IMR-90 (cell line): Measurements from ENCODE around the gene HYAL2. TPM values are rescaled to one million over a fixed set of nuclear protein-coding genes. Genes with fewer than 3 reads are reported as not detected.

Source experiments
- ATAC-seq: fragments of 200-7000 bp; cut with Tn5 transposase; 2 replicates; pipeline ENCODE4 v1.9.1; 2020; ENCODE audit warnings: low read depth, mild to moderate bottlenecking, moderate library complexity
- BruUV-seq: library from RNA; stranded (reverse); fragments of 400-500 nt; replicated peaks from 2 replicates; lab custom pipeline; 2021; lab: Mats Ljungman, UMichigan
- CTCF ChIA-PET: fragments of 300-600 bp; formaldehyde crosslinking; extraction: SDS; loops from one replicate; lab custom pipeline; 2021; ENCODE audit warnings: antibody characterized with exemption; lab: Yijun Ruan, JAX
- POLR2A ChIA-PET: fragments of 300-600 bp; sonication (Branson Sonifier 250); formaldehyde crosslinking; loops from one replicate; lab custom pipeline; 2022; ENCODE audit warnings: antibody characterized with exemption; ENCODE audit not compliant: unreplicated experiment; lab: Charles Lee
- DNase-seq: peaks from one replicate; pipeline ENCODE4 v3.0.0; 2013
- H2AFZ ChIP-seq: replicated peaks from 2 replicates; pipeline ENCODE3; 2013; ENCODE audit warnings: low read length, mild to moderate bottlenecking; ENCODE audit not compliant: poor library complexity
- H2AK5ac ChIP-seq: 2 replicates; pipeline ENCODE4 v1.6.1; 2013; ENCODE audit warnings: low read depth, low read length, inconsistent platforms
- H2AK9ac ChIP-seq: replicated peaks from 2 replicates; pipeline ENCODE3; 2013; ENCODE audit warnings: mild to moderate bottlenecking, low read depth, low read length, moderate library complexity; ENCODE audit not compliant: poor library complexity
- H2BK120ac ChIP-seq: 2 replicates; pipeline ENCODE4 v1.6.1; 2013; ENCODE audit warnings: low read depth, low read length, inconsistent platforms
- H2BK15ac ChIP-seq: 3 replicates; pipeline ENCODE4 v1.6.1; 2013; ENCODE audit warnings: low read depth, low read length, inconsistent platforms
- H2BK20ac ChIP-seq: 2 replicates; pipeline ENCODE4 v1.6.1; 2013; ENCODE audit warnings: low read depth, mild to moderate bottlenecking, inconsistent platforms, low read length, moderate library complexity
- H2BK5ac ChIP-seq: 2 replicates; pipeline ENCODE4 v1.6.1; 2013; ENCODE audit warnings: mild to moderate bottlenecking, low read depth, low read length, inconsistent platforms; ENCODE audit not compliant: poor library complexity, severe bottlenecking
- H3K14ac ChIP-seq: replicated peaks from 2 replicates; pipeline ENCODE4 v1.6.1; 2013; ENCODE audit warnings: low read depth, low read length, inconsistent platforms
- H3K18ac ChIP-seq: 2 replicates; pipeline ENCODE4 v1.6.1; 2013; ENCODE audit warnings: low read depth, low read length, control low read depth
- H3K23ac ChIP-seq: 2 replicates; pipeline ENCODE4 v1.6.1; 2013; ENCODE audit warnings: low read depth, low read length, inconsistent platforms
- H3K27ac ChIP-seq: 2 replicates; pipeline ENCODE4 v1.5.1; 2013; ENCODE audit warnings: mild to moderate bottlenecking, control low read depth, low read length; ENCODE audit not compliant: insufficient read depth
- H3K27me3 ChIP-seq: 2 replicates; pipeline ENCODE4 v1.6.1; 2013; ENCODE audit warnings: low read length; ENCODE audit not compliant: control insufficient read depth, insufficient read depth
- H3K36me3 ChIP-seq: 2 replicates; pipeline ENCODE4 v1.6.1; 2013; ENCODE audit warnings: low read length, mixed read lengths; ENCODE audit not compliant: control insufficient read depth, insufficient read depth
- H3K4ac ChIP-seq: 2 replicates; pipeline ENCODE4 v1.6.1; 2013; ENCODE audit warnings: low read depth, low read length, inconsistent platforms
- H3K4me1 ChIP-seq: 2 replicates; pipeline ENCODE4 v1.6.1; 2013; ENCODE audit warnings: low read length, mixed read lengths; ENCODE audit not compliant: control insufficient read depth, insufficient read depth
- H3K4me2 ChIP-seq: 2 replicates; pipeline ENCODE4 v1.6.1; 2013; ENCODE audit warnings: low read depth, mild to moderate bottlenecking, control low read depth, low read length, moderate library complexity
- H3K4me3 ChIP-seq: 2 replicates; pipeline ENCODE4 v1.5.1; 2013; ENCODE audit warnings: low read depth, mild to moderate bottlenecking, control low read depth, low read length, moderate library complexity; ENCODE audit not compliant: insufficient read depth
- H3K56ac ChIP-seq: 2 replicates; pipeline ENCODE4 v1.6.1; 2013; ENCODE audit warnings: low read length, inconsistent platforms; ENCODE audit not compliant: insufficient read depth; ENCODE audit errors: extremely low read depth
- H3K79me1 ChIP-seq, 2 experiments: 2 replicates each; pipeline ENCODE4 v1.6.1; 2013; ENCODE audit warnings: low read length in 2 of 2, inconsistent platforms in 1 of 2, low read depth in 1 of 2
- H3K9ac ChIP-seq: 2 replicates; pipeline ENCODE4 v1.6.1; 2013; ENCODE audit warnings: low read depth, low read length, control low read depth
- H3K9me1 ChIP-seq: 2 replicates; pipeline ENCODE4 v1.6.1; 2013; ENCODE audit warnings: low read length, inconsistent platforms; ENCODE audit not compliant: insufficient read depth
- H3K9me3 ChIP-seq: 2 replicates; pipeline ENCODE4 v1.6.1; 2013; ENCODE audit warnings: low read length; ENCODE audit not compliant: control insufficient read depth, insufficient read depth
- H4K20me1 ChIP-seq: 2 replicates; pipeline ENCODE4 v1.6.1; 2013; ENCODE audit warnings: low read length, inconsistent platforms; ENCODE audit not compliant: insufficient read depth
- H4K5ac ChIP-seq: 2 replicates; pipeline ENCODE4 v1.6.1; 2013; ENCODE audit warnings: mild to moderate bottlenecking, low read depth, low read length, control low read depth
- H4K8ac ChIP-seq, 2 experiments: 2 replicates each; pipeline ENCODE4 v1.6.1; 2013; ENCODE audit warnings: low read depth in 2 of 2, low read length in 2 of 2, control low read depth in 1 of 2, inconsistent platforms in 1 of 2
- H4K91ac ChIP-seq: 2 replicates; pipeline ENCODE4 v1.6.1; 2013; ENCODE audit warnings: low read depth, low read length, inconsistent platforms; ENCODE audit not compliant: insufficient read depth
- BHLHE40 ChIP-seq: fragments of 150-350 bp; IDR thresholded peaks from 2 replicates; pipeline ENCODE4 v1.6.1; 2016; ENCODE audit warnings: mild to moderate bottlenecking, low read depth, low read length
- CEBPB ChIP-seq: IDR thresholded peaks from 2 replicates; pipeline ENCODE4 v1.6.1; 2012; ENCODE audit warnings: low read depth, low read length, improper control_type of control experiment
- FOS ChIP-seq: fragments of 150-350 bp; IDR thresholded peaks from 2 replicates; pipeline ENCODE4 v1.6.1; 2016; ENCODE audit warnings: low read depth, low read length
- MAFK ChIP-seq: IDR thresholded peaks from 2 replicates; pipeline ENCODE4 v1.6.1; 2012; ENCODE audit warnings: low read depth, low read length, improper control_type of control experiment
- MXI1 ChIP-seq: IDR thresholded peaks from 2 replicates; pipeline ENCODE4 v1.6.1; 2012; ENCODE audit warnings: low read depth, mild to moderate bottlenecking, low read length, moderate library complexity, borderline replicate concordance
- NFE2L2 ChIP-seq: fragments of 150-350 bp; IDR thresholded peaks from 2 replicates; pipeline ENCODE4 v1.6.1; 2016; ENCODE audit warnings: low read depth, mild to moderate bottlenecking, low read length
- RAD21 ChIP-seq: IDR thresholded peaks from 2 replicates; pipeline ENCODE4 v1.6.1; 2012; ENCODE audit warnings: low read length, improper control_type of control experiment
- RCOR1 ChIP-seq: IDR thresholded peaks from 2 replicates; pipeline ENCODE4 v1.6.1; 2012; ENCODE audit warnings: mild to moderate bottlenecking, low read length, improper control_type of control experiment; ENCODE audit not compliant: insufficient replicate concordance
- SMC3 ChIP-seq: fragments of 150-350 bp; IDR thresholded peaks from 2 replicates; pipeline ENCODE4 v1.6.1; 2016; ENCODE audit warnings: low read depth, mild to moderate bottlenecking, antibody characterized with exemption, low read length, moderate library complexity
- WGBS, 2 experiments: methylation state at CpG; one replicate each; pipeline versions ENCODE4 v1.1.5 to v1.1.7; 2013; ENCODE audit warnings: missing lambda C conversion rate in 2 of 2; ENCODE audit not compliant: insufficient read length in 1 of 2; ENCODE audit errors: extremely low coverage in 2 of 2; 5-methylcytosine and 5-hydroxymethylcytosine counted together
- dilution Hi-C: fragments of 300-500 bp; cut with HindIII; formaldehyde crosslinking; loops from one replicate; pipeline ENCODE4 v1.14.3; 2018; ENCODE audit warnings: low sequenced_read_pairs; ENCODE audit not compliant: unreplicated experiment
- in situ Hi-C: fragments of 300-500 bp; cut with MboI; formaldehyde crosslinking; loops from 3 replicates; pipeline ENCODE4 v1.14.3; 2019; ENCODE audit warnings: low sequenced_read_pairs, inconsistent platforms, mixed read lengths
- intact Hi-C: fragments of 100-400 bp; cut with micrococcal nuclease; formaldehyde crosslinking; loops from 2 replicates; pipeline ENCODE4 v1.10.0; 2022
- polyA plus RNA-seq, 3 experiments: library from polyadenylated mRNA; depleted of rRNA; stranded (reverse); fragments of >200 nt; gene quantifications; 2 replicates each; pipeline ENCODE4 v1.2.3, GENCODE V29; 2012; ENCODE audit warnings: low replicate concordance in 1 of 3
- total RNA-seq: library from RNA; depleted of rRNA; stranded (reverse); fragments of >200 nt; gene quantifications from 2 replicates; pipeline ENCODE4 v1.2.3, GENCODE V29; 2012
- TF ChIP-seq, protein P1 (sequence below): fragments of 150-350 bp; IDR thresholded peaks from 2 replicates; pipeline ENCODE4 v1.6.1; 2016; ENCODE audit warnings: low read depth, mild to moderate bottlenecking, low read length, moderate library complexity, borderline replicate concordance
- TF ChIP-seq, protein P2 (sequence below): fragments of 150-350 bp; IDR thresholded peaks from 2 replicates; pipeline ENCODE4 v1.6.1; 2017; ENCODE audit warnings: mild to moderate bottlenecking, antibody characterized with exemption, low read length, low read depth

HYAL2 gene
- total and polyA plus RNA-seq, 2 of the 4 experiments (the other 2 are of a cell fraction) = 56.8 to 104 TPM

DNA sequence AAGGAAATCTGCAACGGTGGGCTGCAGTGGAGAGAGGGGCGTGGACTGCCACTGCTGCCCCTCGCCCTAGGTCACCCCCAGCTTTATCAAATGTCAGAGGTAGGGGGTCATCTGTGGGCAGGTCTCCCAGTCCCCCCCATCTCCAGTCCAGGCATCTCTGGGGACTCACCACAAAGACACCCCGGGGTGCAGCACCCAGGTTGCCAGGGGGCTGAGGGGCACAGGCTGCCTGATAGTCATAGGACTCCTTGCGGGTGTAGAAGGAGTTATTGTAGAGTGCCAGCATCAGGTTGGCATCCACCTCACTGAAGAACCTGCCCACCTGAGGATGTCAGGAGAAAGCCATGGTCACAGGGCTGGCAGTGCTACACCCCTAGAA lies 43.3 kb upstream of the HYAL2 start:
- ATAC-seq (no peak), DNase-seq (no peak)
- no peak overlapping the region for H3K18ac ChIP-seq
- TF ChIP-seq RCOR1 (no peak), SMC3 (no peak), FOS (no peak), RAD21 (no peak), BHLHE40 (no peak), MAFK (no peak), CEBPB (no peak), NFE2L2 (no peak), MXI1 (no peak)
- TF ChIP-seq, protein P1, sequence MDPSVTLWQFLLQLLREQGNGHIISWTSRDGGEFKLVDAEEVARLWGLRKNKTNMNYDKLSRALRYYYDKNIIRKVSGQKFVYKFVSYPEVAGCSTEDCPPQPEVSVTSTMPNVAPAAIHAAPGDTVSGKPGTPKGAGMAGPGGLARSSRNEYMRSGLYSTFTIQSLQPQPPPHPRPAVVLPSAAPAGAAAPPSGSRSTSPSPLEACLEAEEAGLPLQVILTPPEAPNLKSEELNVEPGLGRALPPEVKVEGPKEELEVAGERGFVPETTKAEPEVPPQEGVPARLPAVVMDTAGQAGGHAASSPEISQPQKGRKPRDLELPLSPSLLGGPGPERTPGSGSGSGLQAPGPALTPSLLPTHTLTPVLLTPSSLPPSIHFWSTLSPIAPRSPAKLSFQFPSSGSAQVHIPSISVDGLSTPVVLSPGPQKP = no peak
- TF ChIP-seq, protein P2, sequence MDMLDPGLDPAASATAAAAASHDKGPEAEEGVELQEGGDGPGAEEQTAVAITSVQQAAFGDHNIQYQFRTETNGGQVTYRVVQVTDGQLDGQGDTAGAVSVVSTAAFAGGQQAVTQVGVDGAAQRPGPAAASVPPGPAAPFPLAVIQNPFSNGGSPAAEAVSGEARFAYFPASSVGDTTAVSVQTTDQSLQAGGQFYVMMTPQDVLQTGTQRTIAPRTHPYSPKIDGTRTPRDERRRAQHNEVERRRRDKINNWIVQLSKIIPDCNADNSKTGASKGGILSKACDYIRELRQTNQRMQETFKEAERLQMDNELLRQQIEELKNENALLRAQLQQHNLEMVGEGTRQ = no peak
- H4K8ac ChIP-seq = no peak overlapping the region
- in situ Hi-C loops = no loop called here
- no peak overlapping the region for H2BK15ac ChIP-seq
- peaks cover 38% of the 10 kb centered on the region for H3K27me3 ChIP-seq
- H2AK9ac ChIP-seq = no peak overlapping the region
- H4K5ac ChIP-seq = no peak overlapping the region
- H3K79me1 ChIP-seq = no peaks in the 10 kb centered on the region
- no peak overlapping the region for H3K4me3 ChIP-seq
- no peak overlapping the region for H3K4ac ChIP-seq
- no peak overlapping the region for H2AK5ac ChIP-seq
- H3K9me1 ChIP-seq = 0 out of 2 replicates have a peak, but pooled peaks cover 6% of the 10 kb centered on the region
- H2AFZ ChIP-seq = peak overlapping the region; percentile 92
- WGBS, 2 experiments = no CpG with 5 or more reads among the region's 5 CpGs
- no peak overlapping the region for H3K14ac ChIP-seq
- H4K91ac ChIP-seq = no peak overlapping the region
- H3K56ac ChIP-seq = no peak overlapping the region
- H3K27ac ChIP-seq = no peak overlapping the region
- dilution Hi-C loops = no loop called here
- no TSS peak for BruUV-seq
- H3K23ac ChIP-seq = no peak overlapping the region
- H4K20me1 ChIP-seq = no peaks in the 10 kb centered on the region
- H3K36me3 ChIP-seq = no peaks in the 10 kb centered on the region
- peaks cover 3% of the 10 kb centered on the region; the same call in 1 of the 2 replicates for H3K4me1 ChIP-seq
- H3K9ac ChIP-seq = no peak overlapping the region
- ChIA-PET CTCF (no interaction called here), POLR2A (no interaction called here)
- H2BK5ac ChIP-seq = no peak overlapping the region
- intact Hi-C loops = no loop called here
- no peak overlapping the region for H2BK120ac ChIP-seq
- H2BK20ac ChIP-seq = no peak overlapping the region
- no peaks in the 10 kb centered on the region for H3K9me3 ChIP-seq
- H3K4me2 ChIP-seq = no peak overlapping the region
